ENCODE measurements around the gene NRARP.

The NRARP gene

DNA sequence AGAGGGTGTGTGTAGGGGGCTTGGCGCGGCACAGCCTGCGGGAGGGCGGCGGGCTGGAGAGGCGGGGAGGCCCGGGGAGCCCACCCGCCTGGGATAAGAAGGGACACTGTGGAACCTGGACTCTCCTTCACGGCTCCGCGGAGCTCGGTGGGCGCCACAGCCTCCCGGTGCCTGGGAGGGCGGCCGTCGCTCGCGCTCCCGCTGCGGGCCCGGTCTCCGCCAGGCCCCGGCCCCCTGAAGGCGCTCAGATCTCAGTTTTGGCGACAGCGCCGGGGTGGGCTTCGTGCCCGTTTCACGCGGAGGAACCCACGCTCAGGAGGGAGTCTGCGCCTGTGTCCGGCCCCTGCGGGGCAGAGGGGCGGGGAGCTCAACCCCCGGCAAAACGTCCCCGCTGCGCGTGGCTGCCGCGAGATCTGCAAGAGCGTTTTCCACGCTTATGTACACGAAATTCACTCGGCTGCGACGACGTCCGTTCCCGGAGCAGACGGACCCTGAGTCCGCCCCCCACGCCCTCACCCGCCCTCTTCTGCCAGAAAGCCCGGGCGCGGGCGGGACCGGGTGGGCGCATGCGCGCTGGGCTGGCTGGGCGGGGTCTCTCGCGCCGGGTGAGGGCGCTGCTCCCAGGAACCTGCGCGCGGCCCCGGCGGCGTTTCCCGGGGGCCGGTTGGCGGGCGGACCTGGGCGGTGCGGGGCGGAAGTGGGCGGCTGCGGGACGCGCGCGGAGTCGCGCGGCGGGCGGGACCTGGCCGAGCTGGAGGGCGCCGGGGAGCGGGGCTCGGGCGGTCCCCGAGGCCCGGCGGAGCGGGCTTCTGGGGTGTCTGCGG lies 47.2 kb downstream of the NRARP start, which contains the start of gene NELFB:
Gene NELFB, plus strand, starts transcription at position 704 of the 824 bp plus-strand sequence.
- TF ChIP-seq, protein P1, sequence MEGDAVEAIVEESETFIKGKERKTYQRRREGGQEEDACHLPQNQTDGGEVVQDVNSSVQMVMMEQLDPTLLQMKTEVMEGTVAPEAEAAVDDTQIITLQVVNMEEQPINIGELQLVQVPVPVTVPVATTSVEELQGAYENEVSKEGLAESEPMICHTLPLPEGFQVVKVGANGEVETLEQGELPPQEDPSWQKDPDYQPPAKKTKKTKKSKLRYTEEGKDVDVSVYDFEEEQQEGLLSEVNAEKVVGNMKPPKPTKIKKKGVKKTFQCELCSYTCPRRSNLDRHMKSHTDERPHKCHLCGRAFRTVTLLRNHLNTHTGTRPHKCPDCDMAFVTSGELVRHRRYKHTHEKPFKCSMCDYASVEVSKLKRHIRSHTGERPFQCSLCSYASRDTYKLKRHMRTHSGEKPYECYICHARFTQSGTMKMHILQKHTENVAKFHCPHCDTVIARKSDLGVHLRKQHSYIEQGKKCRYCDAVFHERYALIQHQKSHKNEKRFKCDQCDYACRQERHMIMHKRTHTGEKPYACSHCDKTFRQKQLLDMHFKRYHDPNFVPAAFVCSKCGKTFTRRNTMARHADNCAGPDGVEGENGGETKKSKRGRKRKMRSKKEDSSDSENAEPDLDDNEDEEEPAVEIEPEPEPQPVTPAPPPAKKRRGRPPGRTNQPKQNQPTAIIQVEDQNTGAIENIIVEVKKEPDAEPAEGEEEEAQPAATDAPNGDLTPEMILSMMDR (IDR thresholded peaks at IDR 0.05; ENCODE audit: control insufficient read depth, insufficient read depth, low read depth, low read length, missing control alignments), result no peak
- DNase-seq (ENCODE audit: low read depth), result peak; percentile 41
- H3K4me3 ChIP-seq (ENCODE audit: control insufficient read depth, low read depth, low read length), result peak within 1 kb of the TSS; percentile 95

DNA sequence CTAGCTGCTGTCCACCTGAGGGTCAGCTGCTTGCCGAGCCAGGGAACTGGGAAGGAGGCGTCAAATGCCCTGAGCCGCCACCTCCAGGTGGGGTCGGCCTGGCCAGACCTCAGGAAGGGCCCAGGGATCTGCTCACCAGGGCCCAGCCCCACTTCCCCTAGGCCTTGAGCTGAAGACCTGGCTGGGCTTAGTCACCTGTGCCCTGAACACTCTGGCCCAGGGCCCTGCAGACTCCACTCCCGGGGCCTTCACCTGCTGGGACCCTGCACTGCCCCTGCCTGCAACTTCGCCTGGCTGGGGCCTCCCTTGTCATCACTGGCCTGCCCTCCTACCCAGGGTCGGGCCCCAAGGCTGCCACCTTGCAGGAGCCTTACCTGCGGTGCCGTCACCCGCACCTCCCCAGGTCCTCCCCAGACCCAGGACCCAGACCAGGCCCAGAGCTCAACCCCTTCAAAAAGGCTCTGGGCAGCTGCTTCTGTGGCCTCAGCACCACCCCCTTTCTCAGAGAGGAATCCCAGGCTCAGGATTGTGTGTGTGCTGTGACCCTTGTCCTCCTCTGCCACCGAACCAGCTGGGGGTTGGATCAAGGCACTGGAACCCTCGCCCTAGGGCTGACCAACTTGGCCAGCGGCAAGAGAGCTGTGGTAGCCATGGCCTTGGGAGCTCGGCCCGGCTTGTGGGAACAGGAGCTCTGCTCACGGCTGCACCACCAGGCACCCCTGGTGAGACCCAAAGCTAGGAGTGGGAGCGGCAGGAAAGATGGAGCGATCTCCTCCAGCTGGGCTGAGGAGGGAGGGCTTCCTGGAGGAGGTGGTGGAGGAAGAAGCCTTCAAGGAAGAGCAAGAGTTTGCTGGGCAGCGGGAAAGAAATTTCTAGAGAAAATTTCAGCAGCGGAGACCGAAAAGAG lies 48.1 kb downstream of the NRARP start:
- TF ChIP-seq, protein P1 (IDR thresholded peaks at IDR 0.05; ENCODE audit: control insufficient read depth, insufficient read depth, low read depth, low read length, missing control alignments), result no peak
- peak overlapping the region; percentile 78 for H3K4me3 ChIP-seq (ENCODE audit: control insufficient read depth, low read depth, low read length)
- DNase-seq (ENCODE audit: low read depth), result no peak

DNA sequence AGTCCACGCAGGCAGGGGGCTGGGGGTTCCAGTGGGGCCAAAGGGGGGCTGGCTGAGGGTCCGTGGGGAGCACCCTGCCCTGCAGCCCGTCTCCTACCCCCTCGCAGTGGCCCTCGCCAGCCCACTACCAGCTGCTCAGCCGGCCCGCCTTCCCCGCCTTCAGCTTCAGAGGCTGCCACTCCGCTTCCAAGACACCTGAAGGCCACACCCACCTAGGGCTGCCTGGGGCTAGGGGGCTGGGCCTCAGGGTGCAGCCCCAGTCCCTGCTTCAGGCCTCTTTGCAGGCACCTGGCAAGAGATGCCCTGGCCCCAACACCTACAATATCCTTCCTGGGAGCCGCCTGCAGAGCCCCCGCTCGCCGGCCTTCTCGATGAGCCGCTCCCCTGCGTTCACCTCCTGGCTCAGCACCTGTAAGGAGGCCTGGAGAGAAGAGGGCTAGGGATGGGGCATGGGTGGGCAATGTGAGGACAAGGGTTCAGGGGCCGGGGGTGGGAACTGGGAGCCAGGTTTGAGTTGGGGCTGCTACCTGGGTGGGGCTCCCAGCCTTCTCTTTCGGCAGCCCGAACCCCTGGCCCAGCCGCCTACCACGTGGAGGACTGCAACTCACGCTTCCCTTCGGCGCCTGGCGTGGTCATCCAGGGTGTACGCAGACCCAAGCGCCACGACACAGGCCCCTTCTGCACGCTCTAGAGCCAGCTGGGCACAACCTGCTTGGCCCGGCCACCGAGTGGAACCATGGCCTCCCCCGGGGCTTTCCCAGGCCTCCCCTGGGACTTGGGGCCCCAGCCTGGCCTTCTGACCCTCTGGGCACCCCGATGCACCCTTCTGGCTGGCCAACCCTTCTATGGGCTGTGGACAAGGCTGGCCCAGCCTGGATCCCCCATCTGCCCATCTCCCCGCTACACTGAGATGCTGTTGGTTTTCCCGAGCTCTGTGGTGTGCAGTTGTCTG lies 49.2 kb downstream of the NRARP start:
- TF ChIP-seq, protein P1 (IDR thresholded peaks at IDR 0.05; ENCODE audit: control insufficient read depth, insufficient read depth, low read depth, low read length, missing control alignments), result no peak
- no peak for DNase-seq (ENCODE audit: low read depth)
- H3K4me3 ChIP-seq (ENCODE audit: control insufficient read depth, low read depth, low read length), result no peak overlapping the region

DNA sequence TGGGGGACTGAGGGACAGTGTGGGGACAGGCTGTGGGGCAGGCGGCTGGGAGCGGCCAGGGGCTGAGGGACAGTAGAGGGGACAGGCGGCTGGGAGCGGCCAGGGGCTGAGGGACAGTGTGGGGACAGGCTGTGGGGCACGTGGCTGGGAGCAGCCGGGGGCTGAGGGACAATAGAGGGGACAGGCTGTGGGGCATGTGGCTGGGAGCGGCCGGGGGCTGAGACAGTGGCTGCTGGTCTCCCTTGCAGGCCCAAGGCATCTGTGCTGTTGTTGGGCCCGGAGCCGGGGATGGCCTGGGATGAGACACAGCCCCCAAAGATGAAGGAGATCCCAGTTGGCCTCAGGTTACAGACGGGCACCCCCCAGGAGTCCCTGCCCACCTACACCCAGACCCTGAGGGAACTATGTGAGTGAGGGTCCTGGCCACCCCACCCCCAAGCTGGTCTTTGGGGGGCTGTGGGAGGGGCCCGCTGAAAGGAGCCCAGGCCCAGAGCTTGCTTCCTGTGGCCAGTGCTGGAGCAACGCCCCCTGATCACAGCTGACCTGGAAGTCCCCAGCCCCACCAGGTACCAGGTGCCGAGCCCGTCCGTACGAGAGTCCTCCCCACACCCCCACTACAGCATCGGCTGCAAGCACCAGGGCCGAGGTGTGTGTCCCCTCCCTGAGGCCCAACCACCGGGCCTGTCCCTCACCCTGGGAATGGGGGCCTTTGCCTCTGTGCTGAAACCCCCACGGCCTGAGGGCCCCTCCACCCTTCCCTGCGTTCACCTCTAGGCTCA lies 50.4 kb downstream of the NRARP start:
- DNase-seq (ENCODE audit: low read depth), result no peak
- H3K4me3 ChIP-seq (ENCODE audit: control insufficient read depth, low read depth, low read length), result no peak overlapping the region
- TF ChIP-seq, protein P1 (IDR thresholded peaks at IDR 0.05; ENCODE audit: control insufficient read depth, insufficient read depth, low read depth, low read length, missing control alignments), result no peak

DNA sequence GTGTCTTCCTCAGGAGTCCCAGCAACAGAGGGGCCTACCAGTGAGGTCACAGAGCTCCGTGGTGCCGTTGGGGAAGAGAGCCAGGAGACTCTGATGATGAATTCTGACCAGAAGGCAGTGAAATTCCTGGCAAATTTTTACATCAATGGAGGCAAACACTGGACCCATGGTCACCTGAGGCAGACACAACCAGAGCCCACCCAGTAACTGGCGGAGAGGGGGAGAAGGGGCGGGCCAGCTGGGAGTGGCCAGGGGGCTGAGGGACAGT lies 50.9 kb downstream of the NRARP start, which contains the start of gene STPG3:
Gene STPG3, plus strand, starts transcription at position 93 of the 268 bp plus-strand sequence. Its CDS starts 1 bp downstream, at position 94.
- TF ChIP-seq, protein P1 (IDR thresholded peaks at IDR 0.05; ENCODE audit: control insufficient read depth, insufficient read depth, low read depth, low read length, missing control alignments), result no peak
- no peak for DNase-seq (ENCODE audit: low read depth)
- H3K4me3 ChIP-seq (ENCODE audit: control insufficient read depth, low read depth, low read length), result no peak within 1 kb of the TSS
